ENCODE results near the gene CALML5. TPM values are rescaled to one million over a fixed set of nuclear protein-coding genes. Genes with fewer than 3 reads are reported as not detected.
A peak's percentile ranks its signal among the peaks of the same experiment; 100 is the strongest.

Gene CALML5
- total and polyA plus RNA-seq, 7 donors = not detected

DNA sequence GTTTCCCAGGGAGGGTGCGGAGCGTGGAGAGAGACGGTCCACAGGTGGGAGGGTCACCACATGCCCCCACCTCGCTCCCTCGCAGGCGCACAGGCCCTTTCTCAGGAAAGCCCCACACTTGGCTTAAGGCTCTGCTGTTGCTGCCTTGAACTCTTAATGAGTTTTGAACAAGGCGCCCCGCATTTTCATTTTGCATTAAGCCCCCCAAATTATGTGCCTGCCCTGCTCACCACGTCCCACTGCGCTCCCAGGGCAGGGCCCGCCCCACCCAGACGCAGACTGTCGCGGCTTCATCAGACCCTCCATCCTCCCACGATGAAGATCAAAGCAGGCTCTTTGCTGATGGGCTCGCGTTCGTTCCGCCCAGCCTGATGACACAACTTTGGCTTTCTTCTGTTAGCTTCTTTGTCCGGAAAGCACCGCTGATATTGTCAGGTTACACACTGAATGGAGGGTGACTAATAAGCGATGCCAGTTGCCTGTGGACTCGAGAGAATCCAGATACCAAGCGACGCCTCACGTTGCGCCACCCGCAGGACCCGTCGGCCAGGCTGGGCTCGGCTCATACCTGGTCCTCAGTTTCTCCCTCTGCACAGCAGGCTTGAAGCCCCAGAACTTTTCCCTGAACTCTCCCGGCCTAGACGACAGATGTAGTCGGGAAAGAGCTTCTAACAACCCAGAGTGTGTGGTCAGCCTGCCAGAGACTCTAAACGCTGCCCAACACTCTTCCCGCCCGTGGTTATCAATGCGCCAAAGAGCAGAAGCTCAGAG, 34.9 kb upstream of the CALML5 start:
- no peaks in the 10 kb centered on the region for H3K9me3 ChIP-seq

DNA sequence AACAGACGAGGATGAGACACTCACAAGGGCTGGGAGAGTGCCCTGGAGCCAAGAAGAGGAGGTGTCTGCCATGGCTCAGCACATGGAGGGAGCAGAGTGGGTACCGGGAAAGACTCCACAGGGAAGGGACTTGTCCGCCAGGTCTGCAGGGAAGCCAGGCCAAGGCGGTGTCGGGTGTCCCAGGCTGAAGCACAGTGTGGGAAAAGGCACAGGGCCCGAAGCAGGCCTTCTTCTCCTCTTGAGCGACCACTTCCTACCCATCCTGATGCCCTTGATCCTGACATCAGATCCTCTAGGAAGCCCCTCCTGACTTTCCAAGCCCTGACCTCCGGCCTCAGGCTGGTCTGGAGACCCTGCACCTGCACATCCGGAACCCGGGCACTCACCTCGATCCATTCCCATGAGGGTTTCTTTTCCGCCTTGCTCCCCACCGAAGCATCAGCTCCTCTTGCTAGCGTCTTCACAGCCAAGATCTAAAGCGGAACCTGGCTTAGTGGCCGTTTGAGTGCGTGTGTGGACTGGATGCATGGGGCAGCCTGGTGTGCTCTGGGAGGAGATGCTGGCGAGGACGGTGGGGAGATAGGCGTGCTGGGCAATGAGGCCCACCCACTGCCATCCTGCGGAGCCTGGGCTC, 33.8 kb upstream of the CALML5 start:
- intact Hi-C loops (cut with DNase I) = loop anchor here (5.0 kb wide), 2 partner anchors 39 to 66 kb away; no protein-coding TSS in a partner anchor
- peak; percentile 70 for DNase-seq
- WGBS, 2 donors = 92 to 95% methylated on average over 21 of the region's 21 CpGs
- Histone ChIP-seq H3K36me3 (no peaks in the 10 kb centered on the region), H3K27ac (peak overlapping the region in 2 of 4 donors; percentile 1 to 51), H3K4me3 (no peak overlapping the region), H3K4me1 (peaks cover 0 to 65% (median 42%) of the 10 kb centered on the region in 4 donors), H3K9me3 (no peaks in the 10 kb centered on the region), H3K27me3 (no peaks in the 10 kb centered on the region)
- TF ChIP-seq EP300 (IDR thresholded peaks at IDR 0.05) = no peak
- peak in 1 of 4 donors; percentile 8 for TF ChIP-seq POLR2AphosphoS5 (IDR thresholded peaks at IDR 0.05)
- TF ChIP-seq POLR2A (IDR thresholded peaks at IDR 0.05) = no peak
- TF ChIP-seq, protein P1, sequence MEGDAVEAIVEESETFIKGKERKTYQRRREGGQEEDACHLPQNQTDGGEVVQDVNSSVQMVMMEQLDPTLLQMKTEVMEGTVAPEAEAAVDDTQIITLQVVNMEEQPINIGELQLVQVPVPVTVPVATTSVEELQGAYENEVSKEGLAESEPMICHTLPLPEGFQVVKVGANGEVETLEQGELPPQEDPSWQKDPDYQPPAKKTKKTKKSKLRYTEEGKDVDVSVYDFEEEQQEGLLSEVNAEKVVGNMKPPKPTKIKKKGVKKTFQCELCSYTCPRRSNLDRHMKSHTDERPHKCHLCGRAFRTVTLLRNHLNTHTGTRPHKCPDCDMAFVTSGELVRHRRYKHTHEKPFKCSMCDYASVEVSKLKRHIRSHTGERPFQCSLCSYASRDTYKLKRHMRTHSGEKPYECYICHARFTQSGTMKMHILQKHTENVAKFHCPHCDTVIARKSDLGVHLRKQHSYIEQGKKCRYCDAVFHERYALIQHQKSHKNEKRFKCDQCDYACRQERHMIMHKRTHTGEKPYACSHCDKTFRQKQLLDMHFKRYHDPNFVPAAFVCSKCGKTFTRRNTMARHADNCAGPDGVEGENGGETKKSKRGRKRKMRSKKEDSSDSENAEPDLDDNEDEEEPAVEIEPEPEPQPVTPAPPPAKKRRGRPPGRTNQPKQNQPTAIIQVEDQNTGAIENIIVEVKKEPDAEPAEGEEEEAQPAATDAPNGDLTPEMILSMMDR (IDR thresholded peaks at IDR 0.05) = no peak

More for the DNA sequence above, 34.9 kb upstream of the CALML5 start:
- no peak overlapping the region for H3K4me3 ChIP-seq
- peaks cover 0 to 65% (median 39%) of the 10 kb centered on the region in 4 donors for H3K4me1 ChIP-seq
- peak overlapping the region in 2 of 4 donors; percentile 30 to 55 for H3K27ac ChIP-seq
- intact Hi-C loops (cut with DNase I) = loop anchor here (5.0 kb wide), 2 partner anchors 38 to 67 kb away; no protein-coding TSS in a partner anchor
- H3K27me3 ChIP-seq = no peaks in the 10 kb centered on the region
- TF ChIP-seq POLR2A (IDR thresholded peaks at IDR 0.05) (no peak), EP300 (IDR thresholded peaks at IDR 0.05) (no peak), POLR2AphosphoS5 (IDR thresholded peaks at IDR 0.05) (no peak)
- TF ChIP-seq, protein P1 (IDR thresholded peaks at IDR 0.05) = no peak
- peak; percentile 61 for DNase-seq
- no peaks in the 10 kb centered on the region for H3K36me3 ChIP-seq
- 92% methylated on average over 38 of the region's 38 CpGs for WGBS, 2 donors

DNA sequence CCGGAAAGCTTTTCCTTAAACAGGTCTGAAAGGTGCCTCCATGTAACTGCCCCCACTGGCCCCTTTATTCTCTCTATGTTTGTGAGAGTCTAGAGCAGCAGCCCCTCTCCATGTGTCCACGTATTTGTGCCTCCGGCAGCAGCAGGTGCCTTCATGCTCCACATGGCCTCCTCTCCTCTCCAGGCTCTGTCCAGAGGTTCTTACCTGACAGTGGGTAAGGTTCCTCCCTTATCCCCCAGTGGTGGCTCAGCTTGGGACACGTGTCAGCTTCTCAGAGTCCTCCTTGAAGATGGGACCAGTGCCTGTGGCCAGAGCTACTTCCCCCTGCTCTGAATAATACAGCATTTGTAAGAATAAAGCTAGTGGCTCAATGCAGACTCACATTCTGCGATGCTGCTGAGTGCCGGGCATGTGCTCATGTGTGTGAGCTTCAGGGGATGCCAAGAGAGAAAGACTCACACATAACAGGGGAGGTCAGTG, 33.3 kb upstream of the CALML5 start:
- TF ChIP-seq POLR2AphosphoS5 (IDR thresholded peaks at IDR 0.05) (no peak), POLR2A (IDR thresholded peaks at IDR 0.05) (no peak), EP300 (IDR thresholded peaks at IDR 0.05) (no peak)
- TF ChIP-seq, protein P1 (IDR thresholded peaks at IDR 0.05) = no peak
- intact Hi-C loops (cut with DNase I) = loop anchor here (5.0 kb wide), 2 partner anchors 40 to 65 kb away; no protein-coding TSS in a partner anchor
- Histone ChIP-seq H3K27me3 (no peaks in the 10 kb centered on the region), H3K36me3 (no peaks in the 10 kb centered on the region), H3K4me3 (no peak overlapping the region), H3K4me1 (peaks cover 0 to 63% (median 42%) of the 10 kb centered on the region in 4 donors), H3K9me3 (no peaks in the 10 kb centered on the region), H3K27ac (peak overlapping the region in 2 of 4 donors; percentile 1 to 51)
- no peak for DNase-seq
- 92 to 95% methylated on average over 6 of the region's 6 CpGs for WGBS, 2 donors

DNA sequence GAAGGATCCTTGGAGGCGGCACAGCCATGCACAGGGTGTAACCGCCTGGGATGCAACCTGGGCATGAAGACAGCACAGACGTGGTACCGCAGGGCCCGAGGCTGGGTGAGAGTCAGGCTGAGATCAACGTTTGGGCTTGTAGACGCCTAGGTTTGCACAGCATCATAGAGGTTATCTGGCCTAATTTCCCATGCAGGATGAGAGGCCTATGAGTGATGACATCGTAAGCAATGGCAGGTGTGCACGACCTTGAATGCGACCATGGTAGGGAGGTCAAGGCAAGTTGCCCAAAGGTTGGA, 32.9 kb upstream of the CALML5 start:
- DNase-seq = peak; percentile 50

More for the DNA sequence above, 32.9 kb upstream of the CALML5 start:
- no peaks in the 10 kb centered on the region for H3K27me3 ChIP-seq
- intact Hi-C loops (cut with DNase I) = loop anchor here (5.0 kb wide), 2 partner anchors 40 to 65 kb away; no protein-coding TSS in a partner anchor
- peak overlapping the region in 2 of 4 donors; percentile 1 to 81 for H3K27ac ChIP-seq
- no peaks in the 10 kb centered on the region for H3K9me3 ChIP-seq
- H3K4me3 ChIP-seq = no peak overlapping the region
- TF ChIP-seq POLR2AphosphoS5 (IDR thresholded peaks at IDR 0.05) = no peak
- TF ChIP-seq, protein P1 (IDR thresholded peaks at IDR 0.05) = no peak
- no peak for TF ChIP-seq EP300 (IDR thresholded peaks at IDR 0.05)
- no peak for TF ChIP-seq POLR2A (IDR thresholded peaks at IDR 0.05)
- peaks cover 0 to 63% (median 42%) of the 10 kb centered on the region in 4 donors for H3K4me1 ChIP-seq
- H3K36me3 ChIP-seq = no peaks in the 10 kb centered on the region
- 94 to 95% methylated on average over 10 of the region's 10 CpGs for WGBS, 2 donors
